Femur (tissue), 1 donor: ENCODE results near the gene DAPK1.
"Not testable (repeated sequence)": the region's sequence is repeated elsewhere in the genome, so short reads cannot be mapped to it uniquely, and the experiment has no call there.

Experiments
- DNase-seq: peaks from one replicate; pipeline ENCODE4 v3.0.0-alpha.2; 2017

Gene DAPK1

GRCh38 chr9:87547671-87548081 lies 50.0 kb downstream of the DAPK1 start:
- DNase-seq = no peak

GRCh38 chr9:87548159-87548558 lies 50.5 kb downstream of the DAPK1 start:
- no peak for DNase-seq

GRCh38 chr9:87549088-87549487 lies 51.4 kb downstream of the DAPK1 start:
- not testable (repeated sequence) for DNase-seq

- no peak for DNase-seq
These were observed 52.1 kb downstream of the DAPK1 start for GRCh38 chr9:87549791-87550190.

- no peak for DNase-seq
These were observed 52.7 kb downstream of the DAPK1 start for GRCh38 chr9:87550253-87550954.

- DNase-seq = no peak
These were observed 54.1 kb downstream of the DAPK1 start for GRCh38 chr9:87551772-87552217.

- no peak for DNase-seq
These were observed 56.7 kb downstream of the DAPK1 start for GRCh38 chr9:87554171-87554910.

- DNase-seq = no peak
These were observed 57.3 kb downstream of the DAPK1 start for GRCh38 chr9:87554976-87555375.

- no peak for DNase-seq
These were observed 58.4 kb downstream of the DAPK1 start for GRCh38 chr9:87556039-87556438.

GRCh38 chr9:87556821-87557220 lies 59.2 kb downstream of the DAPK1 start:
- no peak for DNase-seq

- DNase-seq = peak; percentile 82
These were observed 60.3 kb downstream of the DAPK1 start for GRCh38 chr9:87557996-87558395.

GRCh38 chr9:87558606-87559190 lies 61.0 kb downstream of the DAPK1 start:
- no peak for DNase-seq

- no peak for DNase-seq
These were observed 64.4 kb downstream of the DAPK1 start for GRCh38 chr9:87562062-87562461.

- DNase-seq = no peak
These were observed 65.0 kb downstream of the DAPK1 start for GRCh38 chr9:87562530-87563170.

GRCh38 chr9:87564111-87564510 lies 66.4 kb downstream of the DAPK1 start:
- no peak for DNase-seq

GRCh38 chr9:87564791-87565241 lies 67.1 kb downstream of the DAPK1 start:
- DNase-seq = no peak

GRCh38 chr9:87567001-87567400 lies 69.3 kb downstream of the DAPK1 start:
- peak; percentile 37 for DNase-seq

- DNase-seq = no peak
These were observed 69.9 kb downstream of the DAPK1 start for GRCh38 chr9:87567571-87567970.

- no peak for DNase-seq
These were observed 70.3 kb downstream of the DAPK1 start for GRCh38 chr9:87567983-87568382.

GRCh38 chr9:87568401-87568800 lies 70.7 kb downstream of the DAPK1 start:
- no peak for DNase-seq

GRCh38 chr9:87569008-87569509 lies 71.4 kb downstream of the DAPK1 start:
- DNase-seq = no peak

- no peak for DNase-seq
These were observed 71.9 kb downstream of the DAPK1 start for GRCh38 chr9:87569518-87569917.
